Ascending aorta (tissue), 2 donors: ENCODE data around the gene LMNB1. TPM values are rescaled to one million over a fixed set of nuclear protein-coding genes. Genes with fewer than 3 reads are reported as not detected.

ENCODE experiments used
- DNase-seq, 2 donors: peaks; one replicate each; pipeline ENCODE4 v3.0.0-alpha.2; 2019; ENCODE audit warnings: low spot score in 2 of 2
- H3K27ac ChIP-seq, 2 donors: fragments of 200-600 bp; sonication (generic); one replicate each; pipeline ENCODE4 v1.5.1; 2016 to 2017; ENCODE audit warnings: mild to moderate bottlenecking in 1 of 2
- H3K27me3 ChIP-seq: fragments of 200-600 bp; sonication (generic); one replicate; pipeline ENCODE4 v1.5.1; 2017
- H3K36me3 ChIP-seq, 2 donors: fragments of 200-600 bp; sonication (generic); one replicate each; pipeline ENCODE4 v1.5.1; 2016
- H3K4me1 ChIP-seq, 2 donors: fragments of 200-600 bp; sonication (generic); one replicate each; pipeline ENCODE4 v1.5.1; 2016 to 2017; ENCODE audit warnings: mild to moderate bottlenecking in 1 of 2
- H3K4me3 ChIP-seq, 2 donors: fragments of 200-600 bp; sonication (generic); one replicate each; pipeline ENCODE4 v1.5.1; 2016 to 2017; ENCODE audit warnings: mild to moderate bottlenecking in 1 of 2
- H3K9me3 ChIP-seq, 2 donors: fragments of 200-600 bp; sonication (generic); one replicate each; pipeline ENCODE4 v1.5.1; 2016
- intact Hi-C: fragments of 100-400 bp; cut with DNase I; formaldehyde crosslinking; loops from one replicate; pipeline ENCODE4 v1.15.1; 2023
- total RNA-seq: library from RNA; depleted of rRNA; stranded (reverse); fragments of >200 nt; gene quantifications from one replicate; pipeline ENCODE4 v1.1.0, GENCODE V29; 2016
- TF ChIP-seq, protein P1 (sequence below), 3 experiments: fragments of 200-600 bp in 2 of 3; fragments of 450-650 bp in 1 of 3; sonication (generic) in 2 of 3; IDR thresholded peaks; one replicate each; pipeline ENCODE4 v1.5.1; 2016 to 2019; ENCODE audit warnings: antibody characterized with exemption in 3 of 3, mild to moderate bottlenecking in 1 of 3, moderate library complexity in 1 of 3

The LMNB1 gene
- total RNA-seq, 1 donor from 2014 or later, result 1.3 TPM

DNA sequence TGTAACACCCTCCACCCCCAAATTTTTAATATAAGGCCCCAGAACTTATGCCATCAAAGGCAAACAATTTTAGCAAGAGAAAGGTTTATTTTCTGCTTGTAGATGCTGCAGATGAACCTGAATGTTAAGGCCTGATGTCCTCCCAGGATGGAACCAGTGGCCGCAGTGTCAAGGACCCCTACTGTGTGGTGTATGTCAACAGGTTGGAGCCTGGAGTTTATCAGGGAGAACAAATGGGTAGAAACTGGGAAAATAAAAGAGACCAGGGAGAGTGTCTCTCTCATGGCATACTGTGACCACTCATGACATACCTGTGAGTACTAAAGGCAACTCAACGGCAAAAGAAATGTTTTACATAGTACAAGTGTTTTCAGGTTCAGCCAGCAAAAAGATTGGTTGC lies 34.5 kb upstream of the LMNB1 start:
- H3K4me1 ChIP-seq, result no peaks in the 10 kb centered on the region
- no peak for DNase-seq
- H3K27me3 ChIP-seq, result no peaks in the 10 kb centered on the region
- H3K27ac ChIP-seq, result no peak overlapping the region
- TF ChIP-seq, protein P1, sequence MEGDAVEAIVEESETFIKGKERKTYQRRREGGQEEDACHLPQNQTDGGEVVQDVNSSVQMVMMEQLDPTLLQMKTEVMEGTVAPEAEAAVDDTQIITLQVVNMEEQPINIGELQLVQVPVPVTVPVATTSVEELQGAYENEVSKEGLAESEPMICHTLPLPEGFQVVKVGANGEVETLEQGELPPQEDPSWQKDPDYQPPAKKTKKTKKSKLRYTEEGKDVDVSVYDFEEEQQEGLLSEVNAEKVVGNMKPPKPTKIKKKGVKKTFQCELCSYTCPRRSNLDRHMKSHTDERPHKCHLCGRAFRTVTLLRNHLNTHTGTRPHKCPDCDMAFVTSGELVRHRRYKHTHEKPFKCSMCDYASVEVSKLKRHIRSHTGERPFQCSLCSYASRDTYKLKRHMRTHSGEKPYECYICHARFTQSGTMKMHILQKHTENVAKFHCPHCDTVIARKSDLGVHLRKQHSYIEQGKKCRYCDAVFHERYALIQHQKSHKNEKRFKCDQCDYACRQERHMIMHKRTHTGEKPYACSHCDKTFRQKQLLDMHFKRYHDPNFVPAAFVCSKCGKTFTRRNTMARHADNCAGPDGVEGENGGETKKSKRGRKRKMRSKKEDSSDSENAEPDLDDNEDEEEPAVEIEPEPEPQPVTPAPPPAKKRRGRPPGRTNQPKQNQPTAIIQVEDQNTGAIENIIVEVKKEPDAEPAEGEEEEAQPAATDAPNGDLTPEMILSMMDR (IDR thresholded peaks at IDR 0.05), result no peak
- H3K9me3 ChIP-seq, result no peaks in the 10 kb centered on the region
- no peaks in the 10 kb centered on the region for H3K36me3 ChIP-seq
- no peak overlapping the region for H3K4me3 ChIP-seq
- intact Hi-C loops, result loop anchor here (10.0 kb wide), 1 partner anchor 62 kb away; no protein-coding TSS in a partner anchor

DNA sequence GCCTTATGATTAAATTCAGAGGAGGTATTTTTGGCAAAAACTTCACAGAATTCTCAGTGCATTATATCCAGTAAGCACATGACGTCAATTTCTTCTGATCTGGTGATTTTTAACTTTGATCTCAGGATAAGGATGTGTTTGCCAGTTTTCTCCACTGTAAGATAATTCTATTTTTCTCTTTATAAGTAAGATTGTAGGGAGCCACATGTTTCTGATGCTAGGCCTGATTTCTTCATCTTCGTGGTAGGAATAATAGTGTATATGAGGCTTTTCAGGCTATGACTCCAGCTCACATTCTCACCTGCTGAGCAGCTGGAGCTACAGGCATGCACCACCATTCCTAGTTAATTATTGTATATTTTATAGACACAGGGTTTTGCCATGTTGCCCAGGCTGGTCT lies 32.1 kb upstream of the LMNB1 start:
- intact Hi-C loops, result loop anchor here (10.0 kb wide), 1 partner anchor 60 kb away; no protein-coding TSS in a partner anchor
- H3K27ac ChIP-seq, result no peak overlapping the region
- H3K36me3 ChIP-seq, result no peaks in the 10 kb centered on the region
- DNase-seq, result no peak
- no peak overlapping the region for H3K4me3 ChIP-seq
- TF ChIP-seq, protein P1 (IDR thresholded peaks at IDR 0.05), result no peak
- H3K9me3 ChIP-seq, result no peaks in the 10 kb centered on the region
- no peaks in the 10 kb centered on the region for H3K27me3 ChIP-seq
- no peaks in the 10 kb centered on the region for H3K4me1 ChIP-seq

GRCh38 chr5:126745259-126745992 lies 31.5 kb upstream of the LMNB1 start:
- no peaks in the 10 kb centered on the region for H3K36me3 ChIP-seq
- H3K9me3 ChIP-seq, result no peaks in the 10 kb centered on the region
- H3K4me1 ChIP-seq, result no peaks in the 10 kb centered on the region
- DNase-seq, result no peak
- TF ChIP-seq, protein P1 (IDR thresholded peaks at IDR 0.05), result no peak
- H3K27ac ChIP-seq, result no peak overlapping the region
- no peaks in the 10 kb centered on the region for H3K27me3 ChIP-seq
- no peak overlapping the region for H3K4me3 ChIP-seq
- intact Hi-C loops, result loop anchor here (10.0 kb wide), 1 partner anchor 59 kb away; no protein-coding TSS in a partner anchor

- H3K4me3 ChIP-seq, result no peak overlapping the region
- H3K4me1 ChIP-seq, result no peaks in the 10 kb centered on the region
- no peak overlapping the region for H3K27ac ChIP-seq
- no peaks in the 10 kb centered on the region for H3K36me3 ChIP-seq
- no peak for DNase-seq
- H3K27me3 ChIP-seq, result no peaks in the 10 kb centered on the region
- TF ChIP-seq, protein P1 (IDR thresholded peaks at IDR 0.05), result no peak
- no peaks in the 10 kb centered on the region for H3K9me3 ChIP-seq
- intact Hi-C loops, result loop anchor here (10.0 kb wide), 1 partner anchor 59 kb away; no protein-coding TSS in a partner anchor
Observed at GRCh38 chr5:126746290-126746689, 30.6 kb upstream of the LMNB1 start.

- intact Hi-C loops, result no loop called here
- DNase-seq, result no peak
- no peaks in the 10 kb centered on the region for H3K9me3 ChIP-seq
- no peak overlapping the region for H3K27ac ChIP-seq
- H3K36me3 ChIP-seq, result no peaks in the 10 kb centered on the region
- H3K4me1 ChIP-seq, result no peaks in the 10 kb centered on the region
- TF ChIP-seq, protein P1 (IDR thresholded peaks at IDR 0.05), result no peak
- H3K27me3 ChIP-seq, result no peaks in the 10 kb centered on the region
- H3K4me3 ChIP-seq, result no peak overlapping the region
Observed at GRCh38 chr5:126752081-126752785, 24.7 kb upstream of the LMNB1 start.
